ENCODE measurements around the gene LEMD3. TPM values are rescaled to one million over a fixed set of nuclear protein-coding genes. Genes with fewer than 3 reads are reported as not detected.
A peak's percentile ranks its signal among the peaks of the same experiment; 100 is the strongest.

LEMD3 gene
- total RNA-seq, 1 donor from 2014 or later: 29.2 TPM

- H3K27ac Mint-ChIP-seq: no peak overlapping the region
- H3K4me1 Mint-ChIP-seq (ENCODE audit: low read depth): peaks cover 19% of the 10 kb centered on the region
- peaks cover 36% of the 10 kb centered on the region for H3K27me3 Mint-ChIP-seq (ENCODE audit: low read depth)
- intact Hi-C loops (cut with micrococcal nuclease): no loop called here
- H3K4me3 Mint-ChIP-seq (ENCODE audit: low read depth): no peak overlapping the region
- DNase-seq (ENCODE audit: low spot score): no peak
- peaks cover 4% of the 10 kb centered on the region for H3K9me3 Mint-ChIP-seq
- H3K36me3 Mint-ChIP-seq (ENCODE audit: low read depth): no peaks in the 10 kb centered on the region
These were observed 17.4 kb upstream of the LEMD3 start for GRCh38 chr12:65152012-65152411.

GRCh38 chr12:65152596-65152995 lies 16.8 kb upstream of the LEMD3 start:
- Mint-ChIP-seq H3K27me3 (ENCODE audit: low read depth) (peaks cover 31% of the 10 kb centered on the region), H3K36me3 (ENCODE audit: low read depth) (no peaks in the 10 kb centered on the region), H3K4me3 (ENCODE audit: low read depth) (no peak overlapping the region), H3K27ac (no peak overlapping the region), H3K4me1 (ENCODE audit: low read depth) (peaks cover 21% of the 10 kb centered on the region), H3K9me3 (peaks cover 4% of the 10 kb centered on the region)
- intact Hi-C loops (cut with micrococcal nuclease): no loop called here
- no peak for DNase-seq (ENCODE audit: low spot score)

GRCh38 chr12:65155784-65156183 lies 13.6 kb upstream of the LEMD3 start:
- no peak for DNase-seq (ENCODE audit: low spot score)
- Mint-ChIP-seq H3K36me3 (ENCODE audit: low read depth) (no peaks in the 10 kb centered on the region), H3K27ac (peak overlapping the region; percentile 73), H3K27me3 (ENCODE audit: low read depth) (peaks cover 23% of the 10 kb centered on the region), H3K4me1 (ENCODE audit: low read depth) (peaks cover 18% of the 10 kb centered on the region), H3K4me3 (ENCODE audit: low read depth) (no peak overlapping the region), H3K9me3 (peaks cover 4% of the 10 kb centered on the region)
- intact Hi-C loops (cut with micrococcal nuclease): loop anchor here (1.0 to 5.0 kb wide), 2 partner anchors 14 to 52 kb away; partner anchors contain the start of gene LEMD3

DNA sequence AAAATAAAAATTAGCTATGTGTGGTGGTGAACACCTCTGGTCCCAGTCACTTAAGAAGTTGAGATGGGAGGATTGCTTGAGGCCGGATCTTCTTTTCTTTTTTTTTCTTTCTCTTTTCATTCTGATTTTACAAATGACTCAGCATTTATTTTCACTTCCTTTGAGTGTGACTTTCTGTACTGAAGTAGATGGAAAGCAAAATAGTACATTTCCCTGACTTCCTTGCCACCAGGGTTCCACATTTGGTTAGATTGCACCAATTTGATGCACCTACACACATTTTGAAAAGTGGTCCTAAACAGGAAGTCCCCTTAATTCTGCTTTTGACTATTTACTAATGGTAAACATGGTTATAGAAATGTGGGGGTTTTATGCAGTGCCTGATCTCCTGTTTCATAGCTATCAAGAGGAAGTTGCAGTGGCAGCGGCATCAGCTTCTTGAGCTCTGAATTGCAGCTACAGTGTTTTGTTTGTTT lies 13.0 kb upstream of the LEMD3 start:
- intact Hi-C loops (cut with micrococcal nuclease): loop anchor here (1.0 to 5.0 kb wide), 2 partner anchors 13 to 51 kb away; partner anchors contain the start of gene LEMD3
- Mint-ChIP-seq H3K9me3 (peaks cover 4% of the 10 kb centered on the region), H3K27me3 (ENCODE audit: low read depth) (peaks cover 21% of the 10 kb centered on the region), H3K36me3 (ENCODE audit: low read depth) (no peaks in the 10 kb centered on the region), H3K4me3 (ENCODE audit: low read depth) (peak overlapping the region; percentile 50), H3K27ac (peak overlapping the region; percentile 73), H3K4me1 (ENCODE audit: low read depth) (peaks cover 17% of the 10 kb centered on the region)
- no peak for DNase-seq (ENCODE audit: low spot score)

DNA sequence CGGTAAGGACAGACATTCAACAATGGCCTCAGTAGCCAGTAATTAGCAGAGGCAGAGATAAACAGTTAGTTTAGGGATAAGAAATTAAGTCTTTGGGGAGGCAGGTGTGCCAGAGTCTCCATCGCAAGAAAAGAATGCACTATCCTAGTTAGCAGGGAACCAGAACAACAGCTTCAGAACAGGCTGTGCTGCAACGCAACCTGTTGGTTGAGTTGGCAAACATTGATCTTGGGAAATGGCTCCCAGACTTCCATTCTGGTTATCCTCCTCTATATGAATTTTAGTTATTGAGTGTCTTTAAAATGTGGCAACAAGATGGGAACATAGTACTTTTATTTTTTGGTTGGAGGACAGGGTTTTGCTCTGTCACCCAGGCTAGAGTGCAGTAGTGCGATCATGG lies 12.3 kb upstream of the LEMD3 start:
- peak overlapping the region; percentile 73 for H3K27ac Mint-ChIP-seq
- H3K36me3 Mint-ChIP-seq (ENCODE audit: low read depth): no peaks in the 10 kb centered on the region
- intact Hi-C loops (cut with micrococcal nuclease): loop anchor here (5.0 kb wide), 1 partner anchor 50 kb away; no protein-coding TSS in a partner anchor
- H3K4me1 Mint-ChIP-seq (ENCODE audit: low read depth): peaks cover 17% of the 10 kb centered on the region
- peak overlapping the region; percentile 50 for H3K4me3 Mint-ChIP-seq (ENCODE audit: low read depth)
- H3K27me3 Mint-ChIP-seq (ENCODE audit: low read depth): peaks cover 18% of the 10 kb centered on the region
- DNase-seq (ENCODE audit: low spot score): no peak
- peaks cover 4% of the 10 kb centered on the region for H3K9me3 Mint-ChIP-seq

GRCh38 chr12:65162609-65163008 lies 6.8 kb upstream of the LEMD3 start:
- Mint-ChIP-seq H3K27me3 (ENCODE audit: low read depth) (peaks cover 16% of the 10 kb centered on the region), H3K4me3 (ENCODE audit: low read depth) (no peak overlapping the region), H3K9me3 (no peaks in the 10 kb centered on the region), H3K36me3 (ENCODE audit: low read depth) (no peaks in the 10 kb centered on the region), H3K27ac (no peak overlapping the region), H3K4me1 (ENCODE audit: low read depth) (peaks cover 13% of the 10 kb centered on the region)
- intact Hi-C loops (cut with micrococcal nuclease): no loop called here
- DNase-seq (ENCODE audit: low spot score): no peak

DNA sequence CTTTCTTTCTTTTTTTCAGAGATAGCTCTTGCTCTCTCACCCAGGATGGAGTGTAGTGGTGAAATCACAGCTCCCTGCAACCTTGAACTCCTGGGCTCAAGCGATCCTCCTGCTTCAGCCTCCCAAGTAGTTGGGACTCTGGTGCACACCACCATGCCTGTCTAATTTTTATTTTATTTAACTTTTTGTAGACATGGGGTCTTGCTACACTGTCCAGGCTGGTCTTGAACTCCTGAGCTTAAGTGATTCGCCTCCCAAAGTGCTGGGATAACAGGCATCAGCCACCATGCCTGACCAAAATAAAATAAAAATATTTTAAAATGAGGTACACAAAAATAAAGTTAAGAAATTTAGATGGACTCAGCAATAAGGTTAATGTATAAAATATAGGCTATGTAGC lies 5.1 kb upstream of the LEMD3 start:
- no peak for DNase-seq (ENCODE audit: low spot score)
- Mint-ChIP-seq H3K9me3 (no peaks in the 10 kb centered on the region), H3K27ac (no peak overlapping the region), H3K4me3 (ENCODE audit: low read depth) (no peak overlapping the region), H3K36me3 (ENCODE audit: low read depth) (no peaks in the 10 kb centered on the region), H3K27me3 (ENCODE audit: low read depth) (peaks cover 16% of the 10 kb centered on the region), H3K4me1 (ENCODE audit: low read depth) (peaks cover 15% of the 10 kb centered on the region)
- intact Hi-C loops (cut with micrococcal nuclease): no loop called here

DNA sequence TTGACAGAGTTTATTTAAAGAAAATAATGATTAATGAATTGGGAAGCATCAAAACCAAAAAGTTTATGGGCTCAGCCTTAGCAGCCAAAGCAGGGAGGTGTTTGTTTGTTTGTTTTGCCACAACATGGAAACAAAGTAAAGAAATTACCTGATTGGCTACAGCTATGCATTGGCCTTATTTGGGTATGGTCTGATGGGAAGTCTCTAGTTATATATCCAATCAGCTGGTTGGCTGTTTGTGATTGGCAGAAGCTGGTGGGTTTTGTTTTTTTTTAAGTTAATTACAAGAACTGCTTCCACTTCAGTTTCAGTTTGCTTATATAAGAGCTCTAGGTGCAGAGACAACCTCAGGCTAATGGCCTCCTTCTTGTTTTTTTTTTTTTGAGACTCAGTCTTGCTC lies 4.6 kb upstream of the LEMD3 start:
- Mint-ChIP-seq H3K9me3 (no peaks in the 10 kb centered on the region), H3K27me3 (ENCODE audit: low read depth) (peaks cover 13% of the 10 kb centered on the region), H3K4me3 (ENCODE audit: low read depth) (no peak overlapping the region), H3K4me1 (ENCODE audit: low read depth) (peaks cover 16% of the 10 kb centered on the region), H3K27ac (no peak overlapping the region), H3K36me3 (ENCODE audit: low read depth) (peaks cover 2% of the 10 kb centered on the region)
- DNase-seq (ENCODE audit: low spot score): no peak
- intact Hi-C loops (cut with micrococcal nuclease): no loop called here

DNA sequence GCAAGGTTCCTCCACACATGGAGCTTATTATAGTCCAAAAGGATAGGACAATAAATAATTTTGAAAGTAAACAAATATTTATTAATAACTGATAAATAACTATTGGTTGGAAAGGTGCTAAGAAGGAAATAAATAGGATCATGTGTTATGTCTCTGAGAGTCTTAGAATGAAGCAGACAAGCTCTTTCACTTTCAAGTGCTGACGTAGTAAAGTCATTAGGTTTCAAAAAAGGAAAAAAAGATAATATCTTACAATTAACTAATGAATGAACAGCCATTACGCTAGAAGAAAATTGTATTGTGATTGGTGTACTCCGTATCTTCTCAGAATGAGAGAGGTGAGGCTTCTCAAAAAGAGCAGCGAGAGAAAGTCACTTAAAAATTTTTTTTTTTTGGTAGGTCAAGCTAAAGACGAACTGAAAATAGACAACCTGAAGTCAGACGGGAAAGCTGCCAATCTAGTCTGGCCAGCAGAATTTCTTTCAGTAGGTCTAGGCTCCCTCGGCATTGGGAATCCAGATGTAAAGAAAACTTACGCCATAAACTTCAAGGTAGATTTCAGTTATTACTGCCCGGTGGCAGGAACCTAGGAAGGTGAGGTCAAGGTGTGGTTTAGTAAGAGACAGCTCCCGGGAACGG lies 583 bp upstream of the LEMD3 start:
- H3K27ac Mint-ChIP-seq: peak overlapping the region; percentile 99
- H3K9me3 Mint-ChIP-seq: no peaks in the 10 kb centered on the region
- peaks cover 2% of the 10 kb centered on the region for H3K27me3 Mint-ChIP-seq (ENCODE audit: low read depth)
- peaks cover 23% of the 10 kb centered on the region for H3K4me1 Mint-ChIP-seq (ENCODE audit: low read depth)
- DNase-seq (ENCODE audit: low spot score): no peak
- H3K4me3 Mint-ChIP-seq (ENCODE audit: low read depth): peak overlapping the region; percentile 99
- intact Hi-C loops (cut with micrococcal nuclease): loop anchor here (1.0 kb wide), 2 partner anchors 12 to 558 kb away; partner anchors contain the start of gene RASSF3
- peaks cover 25% of the 10 kb centered on the region for H3K36me3 Mint-ChIP-seq (ENCODE audit: low read depth)

GRCh38 chr12:65170209-65170881 lies 962 bp downstream of the LEMD3 start:
- H3K27ac Mint-ChIP-seq: peak overlapping the region; percentile 84

DNA sequence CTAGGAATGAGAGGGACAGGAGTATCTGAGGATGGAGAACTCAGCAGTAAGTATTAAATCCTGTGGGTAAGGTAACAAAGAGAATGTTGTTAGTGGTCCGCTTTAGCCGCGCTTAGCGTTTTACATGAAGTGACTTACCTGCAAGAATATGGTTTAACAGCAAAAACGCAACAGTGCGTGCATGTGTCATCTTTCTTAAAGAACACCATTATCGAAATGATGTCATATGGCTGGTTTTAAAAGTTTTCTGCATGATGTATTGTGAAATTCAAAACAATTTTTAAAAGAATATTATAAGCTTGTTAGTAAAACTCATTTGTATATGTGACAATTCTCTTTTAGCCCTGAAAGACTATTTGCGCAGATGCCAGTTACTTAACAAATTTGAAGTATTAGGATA lies 1.7 kb downstream of the LEMD3 start:
- H3K9me3 Mint-ChIP-seq: no peaks in the 10 kb centered on the region
- no peak for DNase-seq (ENCODE audit: low spot score)
- H3K27ac Mint-ChIP-seq: peak overlapping the region; percentile 21
- intact Hi-C loops (cut with micrococcal nuclease): loop anchor here (2.0 kb wide), 2 partner anchors 34 to 62 kb away; no protein-coding TSS in a partner anchor
- H3K4me3 Mint-ChIP-seq (ENCODE audit: low read depth): peak overlapping the region; percentile 89
- H3K36me3 Mint-ChIP-seq (ENCODE audit: low read depth): peaks cover 25% of the 10 kb centered on the region
- H3K4me1 Mint-ChIP-seq (ENCODE audit: low read depth): peaks cover 24% of the 10 kb centered on the region
- H3K27me3 Mint-ChIP-seq (ENCODE audit: low read depth): peaks cover 2% of the 10 kb centered on the region

More at GRCh38 chr12:65170209-65170881, 962 bp downstream of the LEMD3 start:
- peaks cover 25% of the 10 kb centered on the region for H3K36me3 Mint-ChIP-seq (ENCODE audit: low read depth)
- peak overlapping the region; percentile 89 for H3K4me3 Mint-ChIP-seq (ENCODE audit: low read depth)
- H3K27me3 Mint-ChIP-seq (ENCODE audit: low read depth): peaks cover 2% of the 10 kb centered on the region
- peak; percentile 62 for DNase-seq (ENCODE audit: low spot score)
- H3K9me3 Mint-ChIP-seq: no peaks in the 10 kb centered on the region
- H3K4me1 Mint-ChIP-seq (ENCODE audit: low read depth): peaks cover 24% of the 10 kb centered on the region
- intact Hi-C loops (cut with micrococcal nuclease): loop anchor here (2.0 kb wide), 2 partner anchors 34 to 62 kb away; no protein-coding TSS in a partner anchor

DNA sequence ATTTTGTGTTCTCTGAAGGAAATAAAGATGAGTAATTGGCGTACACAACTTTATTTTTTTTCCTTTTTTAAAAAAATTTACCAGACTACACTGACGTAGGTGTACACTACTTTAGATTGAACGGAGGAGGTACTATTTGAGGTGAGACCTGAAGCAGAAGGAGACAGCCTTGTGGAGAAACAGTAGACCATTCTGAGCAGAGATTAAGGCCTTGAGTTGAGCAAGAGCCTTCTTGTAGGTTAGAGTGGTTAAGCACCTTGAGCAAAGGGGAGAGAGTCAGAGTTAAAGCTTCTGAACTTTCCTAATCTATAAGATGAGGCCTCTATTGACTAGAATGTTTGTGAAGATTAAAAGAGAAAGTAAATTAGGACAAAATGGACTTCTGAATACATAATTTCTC lies 2.5 kb downstream of the LEMD3 start:
- no peak overlapping the region for H3K27ac Mint-ChIP-seq
- peaks cover 2% of the 10 kb centered on the region for H3K27me3 Mint-ChIP-seq (ENCODE audit: low read depth)
- intact Hi-C loops (cut with micrococcal nuclease): loop anchor here (2.0 kb wide), 2 partner anchors 33 to 61 kb away; no protein-coding TSS in a partner anchor
- peak overlapping the region; percentile 78 for H3K4me3 Mint-ChIP-seq (ENCODE audit: low read depth)
- peaks cover 25% of the 10 kb centered on the region for H3K36me3 Mint-ChIP-seq (ENCODE audit: low read depth)
- H3K4me1 Mint-ChIP-seq (ENCODE audit: low read depth): peaks cover 24% of the 10 kb centered on the region
- H3K9me3 Mint-ChIP-seq: no peaks in the 10 kb centered on the region
- DNase-seq (ENCODE audit: low spot score): no peak

DNA sequence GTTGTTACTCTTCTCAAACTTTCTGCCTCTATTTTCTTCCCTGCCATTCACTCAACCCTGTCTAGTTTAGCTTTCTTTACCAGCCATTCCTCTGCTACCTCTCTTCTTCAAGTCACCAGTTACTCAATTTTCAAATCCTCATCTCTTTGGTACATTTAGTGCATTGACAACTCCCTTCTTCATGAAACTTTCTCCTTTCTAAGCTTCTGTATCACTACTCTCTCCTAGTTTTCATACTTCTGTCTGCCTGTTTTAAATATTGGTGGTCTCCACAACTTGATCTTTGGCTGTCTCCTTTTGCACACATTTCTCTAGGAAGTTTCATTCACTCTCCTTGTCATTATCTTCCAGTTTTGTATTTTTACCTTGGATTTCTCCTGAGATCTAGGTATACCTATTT lies 6.0 kb downstream of the LEMD3 start:
- no peak overlapping the region for H3K27ac Mint-ChIP-seq
- no peak overlapping the region for H3K4me3 Mint-ChIP-seq (ENCODE audit: low read depth)
- H3K4me1 Mint-ChIP-seq (ENCODE audit: low read depth): peaks cover 21% of the 10 kb centered on the region
- peaks cover 21% of the 10 kb centered on the region for H3K36me3 Mint-ChIP-seq (ENCODE audit: low read depth)
- intact Hi-C loops (cut with micrococcal nuclease): no loop called here
- no peaks in the 10 kb centered on the region for H3K27me3 Mint-ChIP-seq (ENCODE audit: low read depth)
- H3K9me3 Mint-ChIP-seq: no peaks in the 10 kb centered on the region
- no peak for DNase-seq (ENCODE audit: low spot score)
